ENCODE results near the gene PPP2CA.
A peak's percentile ranks its signal among the peaks of the same experiment; 100 is the strongest.

PPP2CA gene

GRCh38 chr5:134176511-134177368, 49.1 kb downstream of the PPP2CA start, which contains the start of gene SKP1:
Gene SKP1, minus strand, starts transcription at chr5:134176950. Its CDS starts 2,928 bp downstream, at chr5:134174022.
- TF ChIP-seq CTCF (IDR thresholded peaks at IDR 0.05; ENCODE audit: low read depth, low read length, missing control alignments) = no peak
- Histone ChIP-seq H3K4me3 (ENCODE audit: low read depth, low read length) (peak within 1 kb of the TSS; percentile 92), H3K27me3 (replicated peaks) (no peaks in the 10 kb centered on the region), H3K36me3 (replicated peaks) (peaks cover 16% of the 10 kb centered on the region), H3K27ac (peak within 1 kb of the TSS; percentile 100)
- DNase-seq = peak; percentile 57
- in situ Hi-C loops (cut with HindIII; ENCODE audit: low pct_ligation_motif_present, low sequenced_read_pairs) = no loop called here

GRCh38 chr5:134175921-134176510, 49.9 kb downstream of the PPP2CA start:
- no peak for TF ChIP-seq CTCF (IDR thresholded peaks at IDR 0.05; ENCODE audit: low read depth, low read length, missing control alignments)

GRCh38 chr5:134174841-134175839, 50.7 kb downstream of the PPP2CA start:
- TF ChIP-seq CTCF (IDR thresholded peaks at IDR 0.05; ENCODE audit: low read depth, low read length, missing control alignments) = no peak
- peaks cover 32% of the 10 kb centered on the region for H3K36me3 ChIP-seq (replicated peaks)
- H3K27ac ChIP-seq = peak overlapping the region; percentile 100
- in situ Hi-C loops (cut with HindIII; ENCODE audit: low pct_ligation_motif_present, low sequenced_read_pairs) = no loop called here
- H3K4me3 ChIP-seq (ENCODE audit: low read depth, low read length) = peak overlapping the region; percentile 92
- peak; percentile 30 for DNase-seq
- no peaks in the 10 kb centered on the region for H3K27me3 ChIP-seq (replicated peaks)

More at GRCh38 chr5:134175921-134176510, 49.9 kb downstream of the PPP2CA start:
- in situ Hi-C loops (cut with HindIII; ENCODE audit: low pct_ligation_motif_present, low sequenced_read_pairs) = no loop called here
- Histone ChIP-seq H3K36me3 (replicated peaks) (peaks cover 23% of the 10 kb centered on the region), H3K27me3 (replicated peaks) (no peaks in the 10 kb centered on the region), H3K4me3 (ENCODE audit: low read depth, low read length) (peak overlapping the region; percentile 92), H3K27ac (peak overlapping the region; percentile 100)
- peak; percentile 12 for DNase-seq

- no peaks in the 10 kb centered on the region for H3K27me3 ChIP-seq (replicated peaks)
- in situ Hi-C loops (cut with HindIII; ENCODE audit: low pct_ligation_motif_present, low sequenced_read_pairs) = no loop called here
- H3K36me3 ChIP-seq (replicated peaks) = peaks cover 53% of the 10 kb centered on the region
- no peak overlapping the region for H3K4me3 ChIP-seq (ENCODE audit: low read depth, low read length)
- no peak overlapping the region for H3K27ac ChIP-seq
- DNase-seq = no peak
- TF ChIP-seq CTCF (IDR thresholded peaks at IDR 0.05; ENCODE audit: low read depth, low read length, missing control alignments) = no peak
Observed at GRCh38 chr5:134171972-134172371, 53.9 kb downstream of the PPP2CA start.

GRCh38 chr5:134162592-134162991, 63.3 kb downstream of the PPP2CA start:
- no peak for TF ChIP-seq CTCF (IDR thresholded peaks at IDR 0.05; ENCODE audit: low read depth, low read length, missing control alignments)
- no peak for DNase-seq
- in situ Hi-C loops (cut with HindIII; ENCODE audit: low pct_ligation_motif_present, low sequenced_read_pairs) = no loop called here
- no peaks in the 10 kb centered on the region for H3K27me3 ChIP-seq (replicated peaks)
- no peak overlapping the region for H3K4me3 ChIP-seq (ENCODE audit: low read depth, low read length)
- H3K36me3 ChIP-seq (replicated peaks) = peaks cover 60% of the 10 kb centered on the region
- H3K27ac ChIP-seq = no peak overlapping the region

Data from brain microvascular endothelial cell (primary cell).